HEK293 (cell line): ENCODE data around the gene FAHD2A.

Experiments used
- CTCF ChIP-seq: fragments of 450-650 bp; formaldehyde crosslinking; IDR thresholded peaks from 2 replicates; pipeline ENCODE4 v1.5.1; 2016; ENCODE audit warnings: missing biosample characterization, missing genetic modification characterization
- MZF1 ChIP-seq: fragments of 450-650 bp; formaldehyde crosslinking; IDR thresholded peaks from 2 replicates; pipeline ENCODE4 v1.5.1; 2017; ENCODE audit warnings: missing biosample characterization, missing genetic modification characterization, borderline replicate concordance
- REST ChIP-seq: fragments of 450-650 bp; formaldehyde crosslinking; IDR thresholded peaks from 2 replicates; pipeline ENCODE4 v1.5.1; 2016; ENCODE audit warnings: missing biosample characterization, missing genetic modification characterization
- ZBTB8A ChIP-seq: fragments of 450-650 bp; formaldehyde crosslinking; IDR thresholded peaks from 2 replicates; pipeline ENCODE4 v1.5.1; 2016; ENCODE audit warnings: missing biosample characterization, missing genetic modification characterization
- ZNF596 ChIP-seq: fragments of 450-650 bp; IDR thresholded peaks from 2 replicates; pipeline ENCODE4 v1.5.0; 2018; ENCODE audit warnings: missing biosample characterization, mild to moderate bottlenecking, missing genetic modification characterization, moderate library complexity
- ZNF658 ChIP-seq: fragments of 450-650 bp; formaldehyde crosslinking; IDR thresholded peaks from 2 replicates; pipeline ENCODE4; 2016; ENCODE audit warnings: missing biosample characterization, missing genetic modification characterization

- TF ChIP-seq CTCF (no peak), ZNF658 (tag by site-specific recombination) (no peak), MZF1 (tag by site-specific recombination) (no peak), ZNF596 (no peak), REST (tag by site-specific recombination) (no peak), ZBTB8A (no peak)
Measured at GRCh38 chr2:95380280-95380679, 22.2 kb upstream of the FAHD2A start.
